ENCODE measurements around the gene SIDT1.

GRCh38 chr3:113575206-113575605, 42.9 kb downstream of the SIDT1 start:
- TF ChIP-seq, protein P1, sequence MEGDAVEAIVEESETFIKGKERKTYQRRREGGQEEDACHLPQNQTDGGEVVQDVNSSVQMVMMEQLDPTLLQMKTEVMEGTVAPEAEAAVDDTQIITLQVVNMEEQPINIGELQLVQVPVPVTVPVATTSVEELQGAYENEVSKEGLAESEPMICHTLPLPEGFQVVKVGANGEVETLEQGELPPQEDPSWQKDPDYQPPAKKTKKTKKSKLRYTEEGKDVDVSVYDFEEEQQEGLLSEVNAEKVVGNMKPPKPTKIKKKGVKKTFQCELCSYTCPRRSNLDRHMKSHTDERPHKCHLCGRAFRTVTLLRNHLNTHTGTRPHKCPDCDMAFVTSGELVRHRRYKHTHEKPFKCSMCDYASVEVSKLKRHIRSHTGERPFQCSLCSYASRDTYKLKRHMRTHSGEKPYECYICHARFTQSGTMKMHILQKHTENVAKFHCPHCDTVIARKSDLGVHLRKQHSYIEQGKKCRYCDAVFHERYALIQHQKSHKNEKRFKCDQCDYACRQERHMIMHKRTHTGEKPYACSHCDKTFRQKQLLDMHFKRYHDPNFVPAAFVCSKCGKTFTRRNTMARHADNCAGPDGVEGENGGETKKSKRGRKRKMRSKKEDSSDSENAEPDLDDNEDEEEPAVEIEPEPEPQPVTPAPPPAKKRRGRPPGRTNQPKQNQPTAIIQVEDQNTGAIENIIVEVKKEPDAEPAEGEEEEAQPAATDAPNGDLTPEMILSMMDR (IDR thresholded peaks at IDR 0.05; ENCODE audit: low read depth, low read length) = no peak
- no peak for TF ChIP-seq EZH2phosphoT487 (IDR thresholded peaks at IDR 0.05; ENCODE audit: low read depth)
